Measurements from ENCODE around the gene PCDH9. TPM values are rescaled to one million over a fixed set of nuclear protein-coding genes. Genes with fewer than 3 reads are reported as not detected.

Gene PCDH9
- total and polyA plus RNA-seq, 8 donors: 2.0 to 11.6 (median 3.1) TPM

DNA sequence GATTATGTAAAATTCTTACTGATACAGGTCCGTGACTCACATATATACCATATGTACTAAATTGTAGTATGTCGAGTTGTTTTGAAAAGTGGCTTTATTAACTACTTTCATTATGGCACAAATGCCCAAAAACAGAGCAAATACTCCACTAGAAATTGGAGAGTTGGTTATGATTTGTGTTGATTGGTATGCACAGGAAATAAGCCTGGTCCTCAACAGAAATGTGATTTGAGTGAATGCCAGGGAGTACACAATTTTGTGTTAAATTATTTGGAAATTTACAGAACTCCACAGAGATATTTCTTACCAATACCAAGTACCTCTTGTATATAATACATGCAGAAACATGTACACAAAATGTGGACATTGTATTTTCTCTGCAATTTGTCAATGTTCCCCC lies 676.7 kb downstream of the PCDH9 start:
- TF ChIP-seq CTCF (IDR thresholded peaks at IDR 0.05): no peak

GRCh38 chr13:66551128-66551527 lies 679.0 kb downstream of the PCDH9 start:
- no peak for TF ChIP-seq CTCF (IDR thresholded peaks at IDR 0.05)
- intact Hi-C loops (cut with DNase I): no loop called here
- Histone ChIP-seq H3K36me3 (no peaks in the 10 kb centered on the region), H3K27me3 (no peaks in the 10 kb centered on the region), H3K4me1 (no peaks in the 10 kb centered on the region), H3K4me3 (no peak overlapping the region), H3K9me3 (no peaks in the 10 kb centered on the region), H3K27ac (no peak overlapping the region)
- DNase-seq (no peak), ATAC-seq (no peak)

More for the DNA sequence above, 676.7 kb downstream of the PCDH9 start:
- Histone ChIP-seq H3K4me1 (no peaks in the 10 kb centered on the region), H3K27ac (no peak overlapping the region), H3K36me3 (no peaks in the 10 kb centered on the region), H3K4me3 (no peak overlapping the region), H3K27me3 (no peaks in the 10 kb centered on the region), H3K9me3 (no peaks in the 10 kb centered on the region)
- DNase-seq: no peak
- intact Hi-C loops (cut with DNase I): no loop called here
- no peak for ATAC-seq

- TF ChIP-seq CTCF (IDR thresholded peaks at IDR 0.05): no peak
Measured at GRCh38 chr13:66547685-66548084, 682.5 kb downstream of the PCDH9 start.

DNA sequence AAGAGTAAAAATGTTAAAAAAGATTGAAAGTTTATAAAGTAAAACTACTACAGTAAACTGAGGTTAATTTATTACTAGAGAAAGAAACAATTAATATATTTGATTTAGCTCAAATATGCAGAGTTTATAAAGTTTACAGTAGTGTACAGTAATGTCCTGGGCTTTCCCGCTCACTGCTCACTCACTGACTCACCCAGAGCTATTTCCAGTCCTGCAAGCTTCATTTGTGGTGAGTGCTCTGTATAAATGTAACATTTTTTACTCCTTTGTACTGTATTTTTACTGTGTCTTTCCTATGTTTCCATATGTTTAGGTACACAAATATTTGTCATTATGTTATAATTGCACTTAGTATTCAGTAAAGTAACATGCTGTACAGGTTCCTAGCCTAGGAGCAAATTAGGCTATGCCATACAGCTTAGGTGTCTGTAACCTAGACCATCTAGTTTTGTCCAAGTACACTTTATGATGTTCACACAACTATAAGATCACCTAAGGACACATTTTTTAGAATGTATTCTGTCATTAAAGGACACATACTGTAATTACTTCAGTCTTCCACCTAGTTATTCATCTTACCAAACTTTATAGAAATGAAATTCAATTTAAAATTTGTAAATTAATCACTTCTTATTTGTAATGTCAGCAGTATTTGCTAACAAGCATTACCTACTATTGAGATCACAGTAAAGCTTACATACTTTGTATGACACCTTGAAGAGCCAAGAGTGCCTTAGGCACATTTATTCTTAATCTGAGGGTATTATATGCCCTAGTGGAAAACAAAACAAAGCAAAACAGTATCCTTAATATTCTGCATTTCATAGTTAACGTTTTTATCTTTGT lies 683.4 kb downstream of the PCDH9 start:
- H3K27me3 ChIP-seq: no peaks in the 10 kb centered on the region
- intact Hi-C loops (cut with DNase I): no loop called here

More at GRCh38 chr13:66547685-66548084, 682.5 kb downstream of the PCDH9 start:
- no peak overlapping the region for H3K27ac ChIP-seq
- DNase-seq (no peak), ATAC-seq (no peak)
- intact Hi-C loops (cut with DNase I): no loop called here
- H3K4me1 ChIP-seq: no peaks in the 10 kb centered on the region
- no peak overlapping the region for H3K4me3 ChIP-seq
- H3K27me3 ChIP-seq: no peaks in the 10 kb centered on the region
- no peaks in the 10 kb centered on the region for H3K9me3 ChIP-seq
- H3K36me3 ChIP-seq: no peaks in the 10 kb centered on the region

More for the DNA sequence above, 683.4 kb downstream of the PCDH9 start:
- no peak overlapping the region for H3K4me3 ChIP-seq
- ATAC-seq: no peak
- H3K9me3 ChIP-seq: no peaks in the 10 kb centered on the region
- H3K27ac ChIP-seq: no peak overlapping the region
- no peak for DNase-seq
- no peak for TF ChIP-seq CTCF (IDR thresholded peaks at IDR 0.05)
- H3K4me1 ChIP-seq: no peaks in the 10 kb centered on the region
- H3K36me3 ChIP-seq: no peaks in the 10 kb centered on the region

Measured in left lung (tissue), 10 donors.